Measurements from ENCODE around the gene HOXA6.
A peak's percentile ranks its signal among the peaks of the same experiment; 100 is the strongest.

Gene HOXA6

GRCh38 chr7:27143023-27143949, 4.3 kb downstream of the HOXA6 start, which contains the start of gene HOXA5:
Gene HOXA5 (minus strand): TSS chr7:27143681. CDS start chr7:27143607, 74 bp downstream.
- peak within 1 kb of the TSS in 2 of 10 experiments; percentile 19 to 35; a peak in 3 of 20 replicates for H3K4me3 ChIP-seq
- no peak within 1 kb of the TSS for H3K9ac ChIP-seq
- peaks cover 66 to 81% (median 74%) of the 10 kb centered on the region in 11 experiments for H3K9me3 ChIP-seq (replicated peaks in 1 of 11)
- no peaks in the 10 kb centered on the region for H4K20me1 ChIP-seq
- peaks cover 0 to under 1% (median 0%) of the 10 kb centered on the region in 10 experiments; a peak in 1 of 20 replicates for H3K4me1 ChIP-seq
- peaks cover 0 to 16% (median 0%) of the 10 kb centered on the region in 11 experiments; a peak in 3 of 22 replicates for H3K36me3 ChIP-seq
- H3K27me3 ChIP-seq, result peaks cover 68 to 80% (median 72%) of the 10 kb centered on the region in 11 experiments
- H3K4me2 ChIP-seq, result no peak within 1 kb of the TSS
- no peak for TF ChIP-seq Cebpa-rat (IDR thresholded peaks at IDR 0.05)
- H3K27ac ChIP-seq, result no peak within 1 kb of the TSS

GRCh38 chr7:27142580-27143022, 5.0 kb downstream of the HOXA6 start:
- Histone ChIP-seq H3K4me1 (peaks cover 0 to 5% (median 3%) of the 10 kb centered on the region in 10 experiments; a peak in 15 of 20 replicates), H3K36me3 (peaks cover 0 to 16% (median 0%) of the 10 kb centered on the region in 11 experiments; a peak in 3 of 22 replicates), H3K27ac (no peak overlapping the region), H3K27me3 (peaks cover 61 to 80% (median 66%) of the 10 kb centered on the region in 11 experiments), H3K4me3 (no peak overlapping the region), H4K20me1 (no peaks in the 10 kb centered on the region), H3K9me3 (replicated peaks in 1 of 11) (peaks cover 61 to 75% (median 68%) of the 10 kb centered on the region in 11 experiments), H3K9ac (no peak overlapping the region), H3K4me2 (no peak overlapping the region)
- TF ChIP-seq Cebpa-rat (IDR thresholded peaks at IDR 0.05), result no peak

GRCh38 chr7:27141923-27142579, 5.5 kb downstream of the HOXA6 start:
- Histone ChIP-seq H3K4me1 (peaks cover 4 to 11% (median 8%) of the 10 kb centered on the region in 10 experiments; a peak in 19 of 20 replicates), H3K4me2 (no peak overlapping the region), H4K20me1 (no peaks in the 10 kb centered on the region), H3K27me3 (peaks cover 57 to 80% (median 64%) of the 10 kb centered on the region in 11 experiments), H3K36me3 (peaks cover 0 to 16% (median 0%) of the 10 kb centered on the region in 11 experiments; a peak in 3 of 22 replicates), H3K9ac (no peak overlapping the region), H3K4me3 (no peak overlapping the region), H3K9me3 (replicated peaks in 1 of 11) (peaks cover 56 to 69% (median 62%) of the 10 kb centered on the region in 11 experiments), H3K27ac (no peak overlapping the region)
- no peak for TF ChIP-seq Cebpa-rat (IDR thresholded peaks at IDR 0.05)

GRCh38 chr7:27141137-27141922, 6.2 kb downstream of the HOXA6 start:
- Histone ChIP-seq H3K27me3 (peaks cover 49 to 80% (median 64%) of the 10 kb centered on the region in 11 experiments), H3K9me3 (replicated peaks in 1 of 11) (peaks cover 49 to 64% (median 55%) of the 10 kb centered on the region in 11 experiments), H3K4me3 (no peak overlapping the region), H3K36me3 (peaks cover 0 to 16% (median 0%) of the 10 kb centered on the region in 11 experiments; a peak in 3 of 22 replicates), H3K9ac (no peak overlapping the region), H3K4me2 (no peak overlapping the region), H3K4me1 (peaks cover 8 to 16% (median 15%) of the 10 kb centered on the region in 10 experiments; a peak in 19 of 20 replicates), H3K27ac (no peak overlapping the region), H4K20me1 (no peaks in the 10 kb centered on the region)
- no peak for TF ChIP-seq Cebpa-rat (IDR thresholded peaks at IDR 0.05)

GRCh38 chr7:27140126-27140857, 7.3 kb downstream of the HOXA6 start:
- Histone ChIP-seq H3K27me3 (peaks cover 39 to 76% (median 58%) of the 10 kb centered on the region in 11 experiments), H4K20me1 (no peaks in the 10 kb centered on the region), H3K4me3 (no peak overlapping the region), H3K4me1 (peaks cover 16 to 27% (median 24%) of the 10 kb centered on the region in 10 experiments), H3K9ac (no peak overlapping the region), H3K4me2 (no peak overlapping the region), H3K9me3 (replicated peaks in 1 of 11) (peaks cover 38 to 61% (median 44%) of the 10 kb centered on the region in 11 experiments), H3K36me3 (peaks cover 0 to 9% (median 0%) of the 10 kb centered on the region in 11 experiments; a peak in 3 of 22 replicates), H3K27ac (no peak overlapping the region)
- TF ChIP-seq Cebpa-rat (IDR thresholded peaks at IDR 0.05), result no peak

GRCh38 chr7:27139334-27140125, 8.0 kb downstream of the HOXA6 start:
- peaks cover 31 to 68% (median 50%) of the 10 kb centered on the region in 11 experiments for H3K27me3 ChIP-seq
- no peak for TF ChIP-seq Cebpa-rat (IDR thresholded peaks at IDR 0.05)
- peaks cover 31 to 55% (median 37%) of the 10 kb centered on the region in 11 experiments for H3K9me3 ChIP-seq (replicated peaks in 1 of 11)
- H3K36me3 ChIP-seq, result peaks cover 0 to 7% (median 0%) of the 10 kb centered on the region in 11 experiments; a peak in 2 of 22 replicates
- no peak overlapping the region for H3K4me3 ChIP-seq
- no peak overlapping the region for H3K27ac ChIP-seq
- no peaks in the 10 kb centered on the region for H4K20me1 ChIP-seq
- no peak overlapping the region for H3K4me2 ChIP-seq
- H3K4me1 ChIP-seq, result peaks cover 23 to 34% (median 31%) of the 10 kb centered on the region in 10 experiments
- no peak overlapping the region for H3K9ac ChIP-seq

GRCh38 chr7:27138985-27139333, 8.6 kb downstream of the HOXA6 start:
- peaks cover 26 to 63% (median 44%) of the 10 kb centered on the region in 11 experiments for H3K27me3 ChIP-seq
- no peaks in the 10 kb centered on the region for H4K20me1 ChIP-seq
- no peak overlapping the region for H3K9ac ChIP-seq

More at GRCh38 chr7:27138985-27139333, 8.6 kb downstream of the HOXA6 start:
- Histone ChIP-seq H3K9me3 (replicated peaks in 1 of 11) (peaks cover 25 to 50% (median 31%) of the 10 kb centered on the region in 11 experiments), H3K27ac (no peak overlapping the region), H3K36me3 (peaks cover 0 to 4% (median 0%) of the 10 kb centered on the region in 11 experiments; a peak in 1 of 22 replicates), H3K4me3 (no peak overlapping the region), H3K4me1 (peaks cover 23 to 40% (median 32%) of the 10 kb centered on the region in 10 experiments), H3K4me2 (no peak overlapping the region)
- TF ChIP-seq Cebpa-rat (IDR thresholded peaks at IDR 0.05), result no peak
